ENCODE measurements around the gene ST6GAL1. TPM values are rescaled to one million over a fixed set of nuclear protein-coding genes. Genes with fewer than 3 reads are reported as not detected.

ST6GAL1 gene
- total and polyA plus RNA-seq, 2 experiments from 2014 or later, result 17.6 to 65.1 TPM

DNA sequence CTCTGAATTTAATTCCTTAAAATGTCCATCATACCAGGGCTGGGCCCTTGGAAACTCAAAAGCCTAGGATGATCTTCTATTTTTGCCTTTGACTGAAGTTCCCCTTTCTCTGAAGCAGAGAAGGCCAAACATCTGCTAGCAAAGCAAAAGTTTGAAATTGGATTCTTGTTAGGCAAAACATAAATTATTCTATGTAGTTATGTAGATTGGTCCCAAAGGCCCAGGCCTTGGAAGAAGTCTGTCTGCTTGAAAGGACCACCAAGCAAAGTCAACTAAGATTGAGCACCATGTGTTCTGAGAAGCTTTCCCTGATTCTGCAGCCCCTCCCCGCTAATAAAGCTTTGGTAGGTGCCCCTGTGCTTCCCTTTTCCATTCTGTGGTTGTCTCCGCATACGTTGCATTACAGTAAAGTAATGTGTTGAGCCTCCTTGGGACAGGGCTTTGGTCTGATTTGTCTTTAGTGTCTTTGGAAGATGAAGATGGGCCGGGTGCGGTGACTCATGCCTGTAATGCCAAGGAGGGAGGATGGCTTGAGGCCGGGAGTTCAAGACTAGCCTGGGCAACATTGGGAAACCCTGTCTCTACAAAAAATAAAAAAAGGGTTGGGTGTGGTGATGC, 152.5 kb downstream of the ST6GAL1 start (continued):
- TF ChIP-seq, protein P1, sequence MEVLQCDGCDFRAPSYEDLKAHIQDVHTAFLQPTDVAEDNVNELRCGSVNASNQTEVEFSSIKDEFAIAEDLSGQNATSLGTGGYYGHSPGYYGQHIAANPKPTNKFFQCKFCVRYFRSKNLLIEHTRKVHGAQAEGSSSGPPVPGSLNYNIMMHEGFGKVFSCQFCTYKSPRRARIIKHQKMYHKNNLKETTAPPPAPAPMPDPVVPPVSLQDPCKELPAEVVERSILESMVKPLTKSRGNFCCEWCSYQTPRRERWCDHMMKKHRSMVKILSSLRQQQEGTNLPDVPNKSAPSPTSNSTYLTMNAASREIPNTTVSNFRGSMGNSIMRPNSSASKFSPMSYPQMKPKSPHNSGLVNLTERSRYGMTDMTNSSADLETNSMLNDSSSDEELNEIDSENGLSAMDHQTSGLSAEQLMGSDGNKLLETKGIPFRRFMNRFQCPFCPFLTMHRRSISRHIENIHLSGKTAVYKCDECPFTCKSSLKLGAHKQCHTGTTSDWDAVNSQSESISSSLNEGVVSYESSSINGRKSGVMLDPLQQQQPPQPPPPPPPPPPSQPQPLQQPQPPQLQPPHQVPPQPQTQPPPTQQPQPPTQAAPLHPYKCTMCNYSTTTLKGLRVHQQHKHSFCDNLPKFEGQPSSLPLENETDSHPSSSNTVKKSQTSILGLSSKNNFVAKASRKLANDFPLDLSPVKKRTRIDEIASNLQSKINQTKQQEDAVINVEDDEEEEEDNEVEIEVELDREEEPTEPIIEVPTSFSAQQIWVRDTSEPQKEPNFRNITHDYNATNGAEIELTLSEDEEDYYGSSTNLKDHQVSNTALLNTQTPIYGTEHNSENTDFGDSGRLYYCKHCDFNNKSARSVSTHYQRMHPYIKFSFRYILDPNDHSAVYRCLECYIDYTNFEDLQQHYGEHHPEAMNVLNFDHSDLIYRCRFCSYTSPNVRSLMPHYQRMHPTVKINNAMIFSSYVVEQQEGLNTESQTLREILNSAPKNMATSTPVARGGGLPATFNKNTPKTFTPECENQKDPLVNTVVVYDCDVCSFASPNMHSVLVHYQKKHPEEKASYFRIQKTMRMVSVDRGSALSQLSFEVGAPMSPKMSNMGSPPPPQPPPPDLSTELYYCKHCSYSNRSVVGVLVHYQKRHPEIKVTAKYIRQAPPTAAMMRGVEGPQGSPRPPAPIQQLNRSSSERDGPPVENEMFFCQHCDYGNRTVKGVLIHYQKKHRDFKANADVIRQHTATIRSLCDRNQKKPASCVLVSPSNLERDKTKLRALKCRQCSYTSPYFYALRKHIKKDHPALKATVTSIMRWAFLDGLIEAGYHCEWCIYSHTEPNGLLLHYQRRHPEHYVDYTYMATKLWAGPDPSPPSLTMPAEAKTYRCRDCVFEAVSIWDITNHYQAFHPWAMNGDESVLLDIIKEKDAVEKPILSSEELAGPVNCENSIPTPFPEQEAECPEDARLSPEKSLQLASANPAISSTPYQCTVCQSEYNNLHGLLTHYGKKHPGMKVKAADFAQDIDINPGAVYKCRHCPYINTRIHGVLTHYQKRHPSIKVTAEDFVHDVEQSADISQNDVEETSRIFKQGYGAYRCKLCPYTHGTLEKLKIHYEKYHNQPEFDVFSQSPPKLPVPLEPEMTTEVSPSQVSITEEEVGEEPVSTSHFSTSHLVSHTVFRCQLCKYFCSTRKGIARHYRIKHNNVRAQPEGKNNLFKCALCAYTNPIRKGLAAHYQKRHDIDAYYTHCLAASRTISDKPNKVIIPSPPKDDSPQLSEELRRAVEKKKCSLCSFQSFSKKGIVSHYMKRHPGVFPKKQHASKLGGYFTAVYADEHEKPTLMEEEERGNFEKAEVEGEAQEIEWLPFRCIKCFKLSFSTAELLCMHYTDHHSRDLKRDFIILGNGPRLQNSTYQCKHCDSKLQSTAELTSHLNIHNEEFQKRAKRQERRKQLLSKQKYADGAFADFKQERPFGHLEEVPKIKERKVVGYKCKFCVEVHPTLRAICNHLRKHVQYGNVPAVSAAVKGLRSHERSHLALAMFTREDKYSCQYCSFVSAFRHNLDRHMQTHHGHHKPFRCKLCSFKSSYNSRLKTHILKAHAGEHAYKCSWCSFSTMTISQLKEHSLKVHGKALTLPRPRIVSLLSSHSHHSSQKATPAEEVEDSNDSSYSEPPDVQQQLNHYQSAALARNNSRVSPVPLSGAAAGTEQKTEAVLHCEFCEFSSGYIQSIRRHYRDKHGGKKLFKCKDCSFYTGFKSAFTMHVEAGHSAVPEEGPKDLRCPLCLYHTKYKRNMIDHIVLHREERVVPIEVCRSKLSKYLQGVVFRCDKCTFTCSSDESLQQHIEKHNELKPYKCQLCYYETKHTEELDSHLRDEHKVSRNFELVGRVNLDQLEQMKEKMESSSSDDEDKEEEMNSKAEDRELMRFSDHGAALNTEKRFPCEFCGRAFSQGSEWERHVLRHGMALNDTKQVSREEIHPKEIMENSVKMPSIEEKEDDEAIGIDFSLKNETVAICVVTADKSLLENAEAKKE (CRISPR knock-in tag; IDR thresholded peaks at IDR 0.05), result no peak
- TF ChIP-seq, protein P2, sequence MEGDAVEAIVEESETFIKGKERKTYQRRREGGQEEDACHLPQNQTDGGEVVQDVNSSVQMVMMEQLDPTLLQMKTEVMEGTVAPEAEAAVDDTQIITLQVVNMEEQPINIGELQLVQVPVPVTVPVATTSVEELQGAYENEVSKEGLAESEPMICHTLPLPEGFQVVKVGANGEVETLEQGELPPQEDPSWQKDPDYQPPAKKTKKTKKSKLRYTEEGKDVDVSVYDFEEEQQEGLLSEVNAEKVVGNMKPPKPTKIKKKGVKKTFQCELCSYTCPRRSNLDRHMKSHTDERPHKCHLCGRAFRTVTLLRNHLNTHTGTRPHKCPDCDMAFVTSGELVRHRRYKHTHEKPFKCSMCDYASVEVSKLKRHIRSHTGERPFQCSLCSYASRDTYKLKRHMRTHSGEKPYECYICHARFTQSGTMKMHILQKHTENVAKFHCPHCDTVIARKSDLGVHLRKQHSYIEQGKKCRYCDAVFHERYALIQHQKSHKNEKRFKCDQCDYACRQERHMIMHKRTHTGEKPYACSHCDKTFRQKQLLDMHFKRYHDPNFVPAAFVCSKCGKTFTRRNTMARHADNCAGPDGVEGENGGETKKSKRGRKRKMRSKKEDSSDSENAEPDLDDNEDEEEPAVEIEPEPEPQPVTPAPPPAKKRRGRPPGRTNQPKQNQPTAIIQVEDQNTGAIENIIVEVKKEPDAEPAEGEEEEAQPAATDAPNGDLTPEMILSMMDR (conservative IDR thresholded peaks at IDR 0.05; ENCODE audit: low read depth in 2 of 2), result no peak

DNA sequence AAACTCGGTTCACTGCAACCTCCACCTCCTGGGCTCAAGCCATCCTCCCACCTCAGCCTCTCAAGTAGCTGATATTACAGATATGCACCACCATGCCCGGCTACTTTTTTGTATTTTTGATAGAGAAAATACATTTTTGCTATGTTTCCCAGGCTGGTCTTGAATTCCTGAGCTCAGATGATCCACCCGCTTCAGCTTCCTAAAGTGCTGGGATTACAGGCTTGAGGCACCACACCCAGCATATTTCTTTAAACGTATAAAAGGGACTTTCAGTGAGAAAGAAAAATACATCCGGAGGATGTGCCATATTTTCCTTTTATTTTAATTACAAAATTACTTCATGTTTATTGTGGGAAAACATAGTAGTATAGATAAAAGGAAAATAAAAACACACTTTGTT, 153.8 kb downstream of the ST6GAL1 start:
- Mint-ChIP-seq H3K27me3 (ENCODE audit: insufficient read depth, low read depth, poor library complexity) (peaks cover 5% of the 10 kb centered on the region), H3K4me1 (peaks cover 24% of the 10 kb centered on the region), H3K27ac (no peak overlapping the region), H3K9me3 (peaks cover 22% of the 10 kb centered on the region), H3K4me3 (no peak overlapping the region), H3K36me3 (ENCODE audit: low read depth) (peaks cover 21% of the 10 kb centered on the region; the same call in 2 of the 3 replicates)
- no peaks in the 10 kb centered on the region for H3K79me2 ChIP-seq (replicated peaks; ENCODE audit: insufficient read depth)
- no peaks in the 10 kb centered on the region for H3K27me3 ChIP-seq (ENCODE audit: insufficient read depth)
- H3K36me3 ChIP-seq (ENCODE audit: insufficient read depth), result no peaks in the 10 kb centered on the region
- no peaks in the 10 kb centered on the region for H3F3A ChIP-seq (replicated peaks; ENCODE audit: low read depth)
- ATAC-seq (no peak), DNase-seq (ENCODE audit: low spot score) (no peak)
- peak overlapping the region; percentile 3; the same call in 1 of the 2 replicates for H3K4me2 ChIP-seq
- H3K27ac ChIP-seq (ENCODE audit: low read depth), result peak overlapping the region; percentile 52; the same call in 1 of the 2 replicates
- no peaks in the 10 kb centered on the region for H3K9me2 ChIP-seq (ENCODE audit: insufficient read depth)
- no peak overlapping the region for H3K4me3 ChIP-seq
- no peaks in the 10 kb centered on the region for H4K20me1 ChIP-seq (replicated peaks; ENCODE audit: insufficient read depth)
- H3K4me1 ChIP-seq (ENCODE audit: insufficient read depth), result peaks cover 27% of the 10 kb centered on the region
- no peak overlapping the region for H2AFZ ChIP-seq
- TF ChIP-seq JUNB (IDR thresholded peaks at IDR 0.05; ENCODE audit: unreplicated experiment) (no peak), POLR2AphosphoS5 (IDR thresholded peaks at IDR 0.05; ENCODE audit: low read depth) (no peak), NANOG (IDR thresholded peaks at IDR 0.05; ENCODE audit: borderline replicate concordance) (no peak), STAT1 (IDR thresholded peaks at IDR 0.05; ENCODE audit: unreplicated experiment) (no peak)
- TF ChIP-seq, protein P1 (CRISPR knock-in tag; IDR thresholded peaks at IDR 0.05), result no peak
